Measurements from ENCODE around the gene BRINP1. TPM values are rescaled to one million over a fixed set of nuclear protein-coding genes. Genes with fewer than 3 reads are reported as not detected.

The BRINP1 gene
- total RNA-seq, 4 donors from 2014 or later, result 0.11 to 4.3 (median 0.78) TPM

DNA sequence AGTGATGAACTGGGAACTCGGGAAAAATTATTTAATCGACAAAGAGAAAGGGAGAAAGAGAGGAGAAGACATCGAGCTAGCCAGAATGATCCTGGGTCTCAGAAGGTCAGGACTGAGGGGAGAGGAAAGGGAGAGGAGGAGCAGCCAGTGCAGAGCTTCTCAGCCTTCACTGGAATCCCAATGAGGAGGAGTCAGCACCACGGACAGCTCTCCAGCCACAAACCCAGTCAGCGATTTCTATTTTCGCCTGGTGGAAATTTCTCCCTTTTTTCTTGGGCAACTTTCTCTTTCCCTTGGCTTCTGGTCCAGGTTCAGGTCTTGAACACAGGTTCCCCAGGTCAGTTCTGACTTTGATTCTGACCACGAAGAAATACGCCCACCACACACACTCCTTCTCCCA is 1.6 kb upstream of the BRINP1 start:
- WGBS, 2 donors, result 6 to 8% methylated on average over 8 of the region's 8 CpGs
- intact Hi-C loops (cut with DNase I), result no loop called here
- H3K4me3 ChIP-seq, result no peak overlapping the region
- TF ChIP-seq, protein P1, sequence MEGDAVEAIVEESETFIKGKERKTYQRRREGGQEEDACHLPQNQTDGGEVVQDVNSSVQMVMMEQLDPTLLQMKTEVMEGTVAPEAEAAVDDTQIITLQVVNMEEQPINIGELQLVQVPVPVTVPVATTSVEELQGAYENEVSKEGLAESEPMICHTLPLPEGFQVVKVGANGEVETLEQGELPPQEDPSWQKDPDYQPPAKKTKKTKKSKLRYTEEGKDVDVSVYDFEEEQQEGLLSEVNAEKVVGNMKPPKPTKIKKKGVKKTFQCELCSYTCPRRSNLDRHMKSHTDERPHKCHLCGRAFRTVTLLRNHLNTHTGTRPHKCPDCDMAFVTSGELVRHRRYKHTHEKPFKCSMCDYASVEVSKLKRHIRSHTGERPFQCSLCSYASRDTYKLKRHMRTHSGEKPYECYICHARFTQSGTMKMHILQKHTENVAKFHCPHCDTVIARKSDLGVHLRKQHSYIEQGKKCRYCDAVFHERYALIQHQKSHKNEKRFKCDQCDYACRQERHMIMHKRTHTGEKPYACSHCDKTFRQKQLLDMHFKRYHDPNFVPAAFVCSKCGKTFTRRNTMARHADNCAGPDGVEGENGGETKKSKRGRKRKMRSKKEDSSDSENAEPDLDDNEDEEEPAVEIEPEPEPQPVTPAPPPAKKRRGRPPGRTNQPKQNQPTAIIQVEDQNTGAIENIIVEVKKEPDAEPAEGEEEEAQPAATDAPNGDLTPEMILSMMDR (IDR thresholded peaks at IDR 0.05), result no peak
- no peak for TF ChIP-seq POLR2A (IDR thresholded peaks at IDR 0.05)
- no peaks in the 10 kb centered on the region for H3K36me3 ChIP-seq
- peaks cover 0 to 20% (median 10%) of the 10 kb centered on the region in 3 donors for H3K4me1 ChIP-seq
- peaks cover 0 to 68% (median 10%) of the 10 kb centered on the region in 4 donors for H3K27me3 ChIP-seq
- no peaks in the 10 kb centered on the region for H3K9me3 ChIP-seq
- H3K27ac ChIP-seq, result no peak overlapping the region
- DNase-seq, result no peak

DNA sequence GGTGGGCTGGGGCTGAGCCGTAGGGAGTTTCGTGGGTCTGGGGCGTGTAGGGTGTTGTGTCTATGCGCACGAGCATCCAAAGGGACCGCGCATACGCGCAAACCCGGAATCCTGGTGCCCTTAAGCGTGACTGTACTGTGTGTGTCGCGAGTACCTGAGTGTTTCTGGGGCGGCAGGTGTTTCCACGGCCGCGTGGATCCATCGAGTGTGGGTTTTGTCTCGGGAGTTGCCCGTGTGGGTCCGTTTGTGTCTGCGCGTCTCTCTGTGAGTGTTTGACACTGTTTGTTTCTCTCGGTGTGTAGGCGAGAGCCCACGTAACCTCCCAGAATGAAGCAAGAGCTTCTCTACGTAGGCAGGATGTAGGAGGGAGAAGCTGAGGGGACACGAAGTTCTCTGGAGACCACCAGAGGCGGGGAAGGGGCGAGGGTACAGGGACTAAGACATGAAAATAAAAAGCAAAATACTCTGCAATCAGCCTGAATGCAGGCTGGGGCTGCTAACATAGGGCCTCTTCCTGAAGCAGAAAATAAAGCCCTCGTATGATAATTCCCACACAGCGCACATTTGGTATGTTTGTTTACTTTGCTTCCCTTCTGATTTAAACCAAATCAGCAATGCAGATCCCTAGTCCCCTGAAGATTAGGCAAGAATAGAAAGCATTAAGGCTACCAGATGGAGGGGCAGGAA is 588 bp upstream of the BRINP1 start:
- peaks cover 0 to 67% (median 10%) of the 10 kb centered on the region in 4 donors for H3K27me3 ChIP-seq
- intact Hi-C loops (cut with DNase I), result no loop called here
- H3K4me3 ChIP-seq, result peak overlapping the region in 3 of 4 donors; percentile 18 to 64 (median 42)
- TF ChIP-seq, protein P1 (IDR thresholded peaks at IDR 0.05), result no peak
- TF ChIP-seq POLR2A (IDR thresholded peaks at IDR 0.05), result no peak
- no peak overlapping the region for H3K27ac ChIP-seq
- H3K36me3 ChIP-seq, result no peaks in the 10 kb centered on the region
- peaks cover 0 to 20% (median 10%) of the 10 kb centered on the region in 3 donors for H3K4me1 ChIP-seq
- no peaks in the 10 kb centered on the region for H3K9me3 ChIP-seq
- WGBS, 2 donors, result 12% methylated on average over 9 to 14 of the region's 32 CpGs
- no peak for DNase-seq

DNA sequence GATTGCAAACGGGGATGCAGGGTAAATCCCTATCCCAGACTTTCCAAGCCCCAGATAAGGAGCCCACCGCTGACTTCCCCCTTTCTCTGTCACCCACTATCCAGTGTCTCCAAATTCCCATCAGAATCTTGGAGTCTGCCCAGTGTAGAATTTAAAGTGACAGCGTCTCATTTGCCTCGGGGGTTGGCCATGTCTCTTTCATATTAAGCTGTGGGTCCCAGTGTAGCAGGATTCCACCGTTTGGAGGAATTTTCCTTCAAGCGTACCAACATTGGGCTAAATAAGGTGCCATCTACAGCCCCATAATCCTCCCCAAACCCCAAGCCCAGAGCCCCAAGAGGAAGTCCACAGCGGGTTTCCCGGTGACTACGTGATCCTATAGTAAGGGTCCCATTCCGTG is 1.1 kb downstream of the BRINP1 start:
- Histone ChIP-seq H3K27me3 (peaks cover 0 to 67% (median 10%) of the 10 kb centered on the region in 4 donors), H3K4me3 (peak overlapping the region in 2 of 4 donors; percentile 42 to 64), H3K9me3 (no peaks in the 10 kb centered on the region), H3K4me1 (peaks cover 0 to 20% (median 10%) of the 10 kb centered on the region in 3 donors), H3K27ac (no peak overlapping the region), H3K36me3 (no peaks in the 10 kb centered on the region)
- WGBS, 2 donors, result 6 to 11% methylated on average over 5 to 10 of the region's 10 CpGs
- no peak for DNase-seq
- intact Hi-C loops (cut with DNase I), result no loop called here
- TF ChIP-seq, protein P1 (IDR thresholded peaks at IDR 0.05), result no peak
- TF ChIP-seq POLR2A (IDR thresholded peaks at IDR 0.05), result no peak

GRCh38 chr9:119367683-119368075 is 1.6 kb downstream of the BRINP1 start:
- Histone ChIP-seq H3K27me3 (peaks cover 0 to 67% (median 10%) of the 10 kb centered on the region in 4 donors), H3K9me3 (no peaks in the 10 kb centered on the region), H3K4me3 (peak overlapping the region in 1 of 4 donors; percentile 64), H3K4me1 (peaks cover 0 to 20% (median 10%) of the 10 kb centered on the region in 3 donors), H3K27ac (no peak overlapping the region), H3K36me3 (no peaks in the 10 kb centered on the region)
- intact Hi-C loops (cut with DNase I), result no loop called here
- WGBS, 2 donors, result 32 to 35% methylated on average over 7 of the region's 7 CpGs
- no peak for DNase-seq
- no peak for TF ChIP-seq POLR2A (IDR thresholded peaks at IDR 0.05)

GRCh38 chr9:119366909-119367682 is 2.1 kb downstream of the BRINP1 start:
- Histone ChIP-seq H3K4me3 (peak overlapping the region in 1 of 4 donors; percentile 64), H3K9me3 (no peaks in the 10 kb centered on the region), H3K4me1 (peaks cover 0 to 20% (median 10%) of the 10 kb centered on the region in 3 donors), H3K27ac (no peak overlapping the region), H3K27me3 (peaks cover 0 to 64% (median 10%) of the 10 kb centered on the region in 4 donors), H3K36me3 (no peaks in the 10 kb centered on the region)
- intact Hi-C loops (cut with DNase I), result no loop called here
- no peak for DNase-seq
- no peak for TF ChIP-seq POLR2A (IDR thresholded peaks at IDR 0.05)
- TF ChIP-seq, protein P1 (IDR thresholded peaks at IDR 0.05), result no peak
- WGBS, 2 donors, result 40 to 41% methylated on average over 5 to 7 of the region's 9 CpGs
